GM12891 (cell line): ENCODE measurements around the gene TCP1.

Experiments
- POLR2AphosphoS5 ChIP-seq: IDR thresholded peaks from 2 replicates; pipeline ENCODE4 v1.6.1; 2011; ENCODE audit warnings: low read depth, low read length, control low read depth
- TAF1 ChIP-seq: IDR thresholded peaks from 2 replicates; pipeline ENCODE4 v1.6.1; 2011; ENCODE audit warnings: low read depth, low read length, control low read depth

GRCh38 chr6:159788276-159788675 is 1.1 kb downstream of the TCP1 start:
- no peak for TF ChIP-seq TAF1
- TF ChIP-seq POLR2AphosphoS5 = no peak
